Left renal pelvis (tissue), 4 donors: ENCODE data around the gene SWT1. TPM values are rescaled to one million over a fixed set of nuclear protein-coding genes. Genes with fewer than 3 reads are reported as not detected.
"Not testable (repeated sequence)": the region's sequence is repeated elsewhere in the genome, so short reads cannot be mapped to it uniquely, and the experiment has no call there.

Experiments used
- DNase-seq, 4 donors: peaks; one replicate each; pipeline ENCODE4 v3.0.0-alpha.2; 2013; ENCODE audit warnings: low read depth in 4 of 4, low spot score in 3 of 4
- polyA plus RNA-seq, 4 donors: library from polyadenylated mRNA; unstranded; fragments of 120-200 nt; gene quantifications; one replicate each; pipeline ENCODE4 v1.2.1, GENCODE V29; 2013; ENCODE audit not compliant: insufficient read length in 4 of 4

The SWT1 gene
- polyA plus RNA-seq, 4 donors: 7.9 to 10.5 (median 9.7) TPM

GRCh38 chr1:185166106-185166505 is 9.1 kb downstream of the SWT1 start:
- no peak for DNase-seq

DNA sequence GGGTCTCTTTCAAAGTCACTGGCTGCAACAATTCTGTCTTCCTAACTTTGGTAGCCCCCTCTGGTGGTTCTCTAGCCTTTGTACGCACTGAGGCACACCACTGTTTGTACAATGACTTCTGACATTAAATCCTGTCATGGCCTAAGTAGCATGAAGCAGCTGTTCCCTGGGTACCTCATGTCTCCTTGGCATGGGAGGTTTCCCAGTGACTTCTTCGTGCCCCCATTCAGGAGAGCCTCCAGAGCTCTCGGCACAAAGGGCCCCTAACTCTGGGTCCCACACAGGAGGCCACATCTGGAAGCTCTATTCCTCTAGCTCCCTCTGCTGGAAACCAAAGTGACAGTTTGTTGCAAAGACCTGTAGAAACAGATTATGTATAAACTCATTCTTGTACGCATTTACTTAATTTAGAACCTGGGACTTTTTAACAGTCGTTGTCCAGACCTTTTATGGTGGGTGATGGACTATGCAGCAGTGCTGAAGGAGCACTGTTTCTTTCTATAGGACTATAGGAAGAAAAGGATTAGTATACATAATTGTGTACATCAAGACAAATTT is 13.4 kb downstream of the SWT1 start:
- peak in 3 of 4 donors; percentile 36 to 68 (median 55) for DNase-seq

- no peak for DNase-seq
These were observed 36.8 kb downstream of the SWT1 start for GRCh38 chr1:185193756-185194155.

- DNase-seq: not testable (repeated sequence)
These were observed 41.7 kb downstream of the SWT1 start for GRCh38 chr1:185198712-185199111.

- no peak for DNase-seq
These were observed 43.9 kb downstream of the SWT1 start for GRCh38 chr1:185200889-185201288.

DNA sequence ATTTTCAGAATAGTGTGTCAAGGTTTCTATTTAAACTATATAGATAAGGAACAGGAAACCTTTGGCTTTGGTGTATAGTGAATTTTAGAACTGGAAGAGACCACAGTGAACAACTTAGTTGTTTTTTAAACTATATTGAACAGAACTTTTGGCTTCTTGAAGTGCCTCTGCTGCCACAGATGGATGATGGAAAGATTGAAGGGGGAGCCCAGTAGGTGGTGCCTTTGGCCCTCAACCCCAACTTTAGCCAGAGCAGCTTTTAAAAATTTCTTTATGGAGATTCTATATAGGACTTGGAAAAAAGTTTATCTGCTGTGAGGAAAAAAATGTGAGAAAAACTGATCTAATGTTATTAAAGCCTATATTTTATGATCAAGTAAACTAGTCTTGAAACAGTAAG is 50.2 kb downstream of the SWT1 start:
- no peak for DNase-seq

GRCh38 chr1:185207980-185208602 is 51.1 kb downstream of the SWT1 start:
- DNase-seq: no peak

- DNase-seq: no peak
These were observed 51.7 kb downstream of the SWT1 start for GRCh38 chr1:185208626-185209180.

GRCh38 chr1:185209357-185209756 is 52.4 kb downstream of the SWT1 start:
- DNase-seq: not testable (repeated sequence)

DNA sequence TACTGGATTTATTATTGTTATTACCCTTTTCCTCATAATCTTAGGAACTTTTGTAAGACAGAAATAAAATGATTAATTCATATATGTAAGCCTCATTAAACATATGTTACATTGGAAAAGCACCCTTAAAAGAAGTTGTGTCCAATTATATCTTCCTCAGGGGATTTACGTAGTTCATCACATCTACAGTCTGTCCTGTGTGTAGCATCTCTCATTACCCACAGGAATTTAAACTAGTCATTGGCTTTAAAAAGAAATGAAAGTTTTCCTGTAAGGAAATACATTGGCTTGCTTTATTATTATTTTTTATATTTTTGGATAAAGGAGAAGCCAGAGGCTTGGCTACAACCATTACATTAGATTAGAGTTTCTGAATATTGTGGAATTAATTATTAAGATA is 56.1 kb downstream of the SWT1 start:
- DNase-seq: no peak

GRCh38 chr1:185215911-185216310 is 58.9 kb downstream of the SWT1 start:
- DNase-seq: no peak

GRCh38 chr1:185224132-185224531 is 67.2 kb downstream of the SWT1 start:
- DNase-seq: no peak

DNA sequence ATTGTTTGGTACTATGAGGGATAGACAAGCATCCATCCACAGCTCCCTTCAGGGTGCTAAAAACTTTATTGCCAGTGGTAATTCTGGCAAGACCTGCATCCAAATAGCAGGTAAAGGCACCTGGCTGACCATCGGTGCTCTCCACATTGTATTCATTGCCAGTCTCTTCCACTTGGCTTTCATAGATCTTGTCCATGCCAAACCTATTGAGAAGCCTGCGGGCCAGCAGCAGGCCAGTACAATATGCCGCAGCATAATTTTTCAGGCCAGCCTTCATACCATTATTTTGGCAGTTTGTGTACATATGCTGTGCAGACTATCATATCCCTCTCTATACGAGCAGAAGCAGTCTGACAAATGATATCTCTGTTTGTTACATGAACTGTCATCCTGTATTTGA is 70.2 kb downstream of the SWT1 start:
- no peak for DNase-seq

- DNase-seq: no peak
These were observed 72.0 kb downstream of the SWT1 start for GRCh38 chr1:185228979-185229378.

- no peak for DNase-seq
These were observed 73.0 kb downstream of the SWT1 start for GRCh38 chr1:185229981-185230380.

DNA sequence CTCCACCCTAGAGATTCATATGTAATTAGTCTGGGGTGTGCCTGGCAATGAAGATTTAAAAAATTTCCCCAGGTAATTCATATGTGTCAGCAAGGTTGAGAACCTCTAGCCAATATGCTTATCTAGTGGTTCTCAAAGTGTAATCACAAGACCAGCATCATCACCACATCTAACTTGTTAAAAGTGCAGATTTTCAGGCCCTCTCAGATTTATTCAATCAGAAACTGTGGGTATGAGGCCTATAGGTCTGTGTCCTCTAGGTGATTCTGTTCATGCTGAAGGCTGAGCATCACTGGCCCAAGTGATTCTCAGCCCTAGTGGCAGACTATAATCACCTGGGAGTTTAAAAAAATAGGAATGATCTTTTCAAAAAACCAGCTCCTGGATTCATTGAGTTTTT is 75.9 kb downstream of the SWT1 start:
- DNase-seq: no peak

DNA sequence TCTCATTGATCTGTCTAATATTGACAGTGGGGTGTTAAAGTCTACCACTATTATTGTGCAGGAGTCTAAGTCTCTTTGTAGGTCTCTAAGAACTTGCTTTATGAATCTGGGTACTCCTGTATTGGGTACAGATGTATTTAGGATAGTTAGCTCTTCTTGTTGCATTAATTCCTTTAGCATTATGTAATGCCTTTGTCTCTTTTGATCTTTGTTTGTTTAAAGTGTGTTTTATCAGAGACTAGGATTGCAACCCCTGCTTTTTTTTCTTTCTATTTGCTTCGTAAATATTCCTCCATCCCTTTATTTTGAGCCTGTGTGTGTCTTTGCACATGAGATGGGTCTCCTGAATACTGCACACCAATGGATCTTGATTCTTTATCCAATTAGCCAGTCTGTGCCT is 77.2 kb downstream of the SWT1 start:
- not testable (repeated sequence) for DNase-seq

DNA sequence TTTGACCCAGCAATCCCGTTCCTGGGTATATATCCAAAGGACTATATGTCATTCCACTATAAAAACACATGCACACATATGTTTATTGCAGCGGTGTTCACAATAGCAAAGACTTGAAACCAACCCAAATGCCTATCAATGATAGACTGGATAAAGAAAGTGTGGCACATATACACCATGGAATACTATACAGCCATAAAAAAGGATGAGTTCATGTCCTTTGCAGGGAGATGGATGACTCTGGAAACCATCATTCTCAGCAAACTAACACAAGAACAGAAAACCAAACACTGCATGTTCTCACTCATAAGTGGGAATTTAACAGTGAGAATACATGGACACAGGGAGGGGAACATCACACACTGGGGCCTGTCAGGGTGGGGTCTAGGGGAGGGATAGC is 80.2 kb downstream of the SWT1 start:
- DNase-seq: not testable (repeated sequence)

DNA sequence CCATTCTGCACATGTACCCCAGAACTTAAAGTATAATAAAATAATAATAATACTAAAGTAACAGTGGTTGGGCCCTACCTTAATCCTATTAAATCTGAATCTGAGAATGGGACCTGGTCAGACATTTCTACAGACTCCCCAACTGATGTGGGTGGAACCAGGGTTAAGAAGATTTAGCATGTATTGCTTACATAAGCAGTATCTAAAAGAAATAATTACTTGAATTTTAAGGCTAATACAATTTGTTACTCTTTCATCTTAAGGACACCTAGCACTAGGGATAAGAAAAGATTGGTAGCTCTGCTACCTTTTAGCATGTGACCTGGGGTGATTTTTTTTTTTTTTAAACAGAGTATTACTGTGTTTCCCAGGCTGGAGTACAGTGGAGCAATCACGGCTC is 80.7 kb downstream of the SWT1 start:
- DNase-seq: no peak

- no peak for DNase-seq
These were observed 81.5 kb downstream of the SWT1 start for GRCh38 chr1:185238447-185238846.

GRCh38 chr1:185239861-185240260 is 82.9 kb downstream of the SWT1 start:
- no peak for DNase-seq

DNA sequence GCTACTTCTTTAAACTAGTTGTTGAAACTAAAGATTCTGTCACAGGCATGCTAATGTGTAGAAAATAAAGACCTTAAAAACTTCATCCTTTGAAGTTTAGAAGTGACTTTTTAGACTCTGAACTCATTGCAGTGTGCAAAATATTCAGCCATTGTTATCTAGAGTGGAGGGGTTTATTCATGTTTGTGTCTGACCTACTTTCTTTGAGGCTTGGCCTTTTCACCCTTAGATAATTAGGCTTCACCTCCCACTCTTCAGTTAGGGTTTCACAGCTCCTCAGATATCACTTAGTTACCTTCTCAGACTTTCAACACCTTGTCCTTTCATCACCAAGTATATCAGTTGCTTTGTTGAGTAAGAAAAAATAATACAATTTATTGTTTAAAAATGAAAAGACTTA is 84.2 kb downstream of the SWT1 start:
- no peak for DNase-seq
